GM12878 (cell line): ENCODE measurements around the gene FKBP6.

Experiments
- CTCF ChIP-seq, 3 experiments: IDR thresholded peaks in 2 of 3; conservative IDR thresholded peaks in 1 of 3; 2 replicates each; pipeline ENCODE4 v1.5.1; 2011; ENCODE audit warnings: low read depth in 3 of 3, low read length in 3 of 3, mild to moderate bottlenecking in 3 of 3, control low read depth in 2 of 3, moderate library complexity in 2 of 3, inconsistent platforms in 1 of 3, mixed read lengths in 1 of 3; ENCODE audit not compliant: control insufficient read depth in 2 of 3, insufficient read depth in 1 of 3; ENCODE audit errors: extremely low read depth in 1 of 3
- RFX5 ChIP-seq: IDR thresholded peaks from 2 replicates; pipeline ENCODE4 v1.6.1; 2011; ENCODE audit warnings: low read depth, low read length, improper control_type of control experiment
- TBL1XR1 ChIP-seq: IDR thresholded peaks from 2 replicates; pipeline ENCODE4 v1.6.1; 2012; ENCODE audit warnings: low read depth, low read length, improper control_type of control experiment

GRCh38 chr7:73354196-73354595 is 26.2 kb downstream of the FKBP6 start:
- TF ChIP-seq CTCF (IDR thresholded peaks at IDR 0.05 in 2 of 3, conservative IDR thresholded peaks at IDR 0.05 in 1 of 3; ENCODE audit: control insufficient read depth in 2 of 3, extremely low read depth in 1 of 3, insufficient read depth in 1 of 3, low read depth in 3 of 3, low read length in 3 of 3) (no peak), RFX5 (no peak), TBL1XR1 (no peak)
